Fibroblast of lung (primary cell): Measurements from ENCODE around the gene ZNG1C. TPM values are rescaled to one million over a fixed set of nuclear protein-coding genes. Genes with fewer than 3 reads are reported as not detected.
"Not testable (repeated sequence)": the region's sequence is repeated elsewhere in the genome, so short reads cannot be mapped to it uniquely, and the experiment has no call there.

ENCODE experiments used
- DNase-seq, 2 donors: peaks; one replicate each; pipeline versions ENCODE4 v3.0.0 to v3.0.0-alpha.2; 2010; ENCODE audit warnings: low read depth in 2 of 2
- H2AFZ ChIP-seq: 2 replicates; pipeline ENCODE4 v1.5.1; 2012; ENCODE audit warnings: low read length, control low read depth, inconsistent platforms
- H3K27ac ChIP-seq: 2 replicates; pipeline ENCODE4 v1.5.1; 2011; ENCODE audit warnings: low read length, control low read depth; ENCODE audit not compliant: insufficient read depth
- H3K27me3 ChIP-seq: 2 replicates; pipeline ENCODE4 v1.5.1; 2011; ENCODE audit warnings: mild to moderate bottlenecking, low read length; ENCODE audit not compliant: control insufficient read depth, insufficient read depth
- H3K36me3 ChIP-seq: 2 replicates; pipeline ENCODE4 v1.5.1; 2011; ENCODE audit warnings: low read length; ENCODE audit not compliant: control insufficient read depth, insufficient read depth
- H3K4me1 ChIP-seq: 2 replicates; pipeline ENCODE4 v1.5.1; 2011; ENCODE audit warnings: low read length; ENCODE audit not compliant: control insufficient read depth, insufficient read depth; ENCODE audit errors: extremely low read depth
- H3K4me2 ChIP-seq: 2 replicates; pipeline ENCODE4 v1.5.1; 2011; ENCODE audit warnings: low read length, control low read depth; ENCODE audit not compliant: insufficient read depth; ENCODE audit errors: extremely low read depth
- H3K4me3 ChIP-seq, 4 experiments: fragments of 200-600 bp in 1 of 4; sonication (generic) in 1 of 4; replicated peaks in 1 of 4; 2 replicates each; pipeline ENCODE4 v1.5.1; 2011 to 2016; ENCODE audit warnings: low read length in 4 of 4, low read depth in 3 of 4, mild to moderate bottlenecking in 3 of 4, control low read depth in 2 of 4, inconsistent platforms in 1 of 4, mixed read lengths in 1 of 4; ENCODE audit not compliant: insufficient read depth in 1 of 4; ENCODE audit errors: control extremely low read depth in 1 of 4
- H3K79me2 ChIP-seq: 2 replicates; pipeline ENCODE4 v1.5.1; 2012; ENCODE audit warnings: mild to moderate bottlenecking, low read length, inconsistent platforms; ENCODE audit not compliant: control insufficient read depth, insufficient read depth
- H3K9ac ChIP-seq: 2 replicates; pipeline ENCODE4 v1.5.1; 2011; ENCODE audit warnings: mild to moderate bottlenecking, low read length, control low read depth; ENCODE audit not compliant: insufficient read depth
- H3K9me3 ChIP-seq: 2 replicates; pipeline ENCODE4 v1.5.1; 2012; ENCODE audit warnings: low read depth, low read length; ENCODE audit not compliant: control insufficient read depth, insufficient read depth
- H4K20me1 ChIP-seq: 2 replicates; pipeline ENCODE4 v1.5.1; 2011; ENCODE audit warnings: low read length; ENCODE audit not compliant: control insufficient read depth, insufficient read depth; ENCODE audit errors: extremely low read depth
- polyA plus RNA-seq, 2 donors: library from polyadenylated mRNA; depleted of rRNA in 1 of 2; stranded (reverse) in 1 of 2; unstranded in 1 of 2; fragments of >200 nt; gene quantifications; 2 replicates each; pipeline ENCODE4 v1.2.1, GENCODE V29; 2011 to 2012; ENCODE audit warnings: missing spikeins in 1 of 2
- total RNA-seq: library from RNA; depleted of rRNA; stranded (reverse); fragments of >200 nt; gene quantifications from 2 replicates; pipeline ENCODE4 v1.2.1, GENCODE V29; 2014

ZNG1C gene
- total and polyA plus RNA-seq, 2 donors (not counting 1 experiment from before 2014, with no cell fraction given), result 15.9 to 26.1 TPM

- H3K4me3 ChIP-seq, H3K9me3 ChIP-seq, DNase-seq, H3K27me3 ChIP-seq, H4K20me1 ChIP-seq, H3K79me2 ChIP-seq, H3K4me2 ChIP-seq, H3K9ac ChIP-seq, H2AFZ ChIP-seq, H3K4me1 ChIP-seq, H3K36me3 ChIP-seq, H3K27ac ChIP-seq: not testable (repeated sequence)
These were observed 64.0 kb downstream of the ZNG1C start for GRCh38 chr9:68305680-68306285.

- not testable (repeated sequence) for H2AFZ ChIP-seq, H3K27ac ChIP-seq, H3K27me3 ChIP-seq, DNase-seq, H3K4me3 ChIP-seq, H3K9me3 ChIP-seq, H3K36me3 ChIP-seq, H4K20me1 ChIP-seq, H3K79me2 ChIP-seq, H3K4me2 ChIP-seq, H3K9ac ChIP-seq, H3K4me1 ChIP-seq
These were observed 64.7 kb downstream of the ZNG1C start for GRCh38 chr9:68306391-68306964.

- H3K4me2 ChIP-seq, H3K9ac ChIP-seq, H3K9me3 ChIP-seq, H3K27me3 ChIP-seq, H3K36me3 ChIP-seq, H3K4me1 ChIP-seq, H3K4me3 ChIP-seq, H3K79me2 ChIP-seq, DNase-seq, H3K27ac ChIP-seq, H2AFZ ChIP-seq, H4K20me1 ChIP-seq: not testable (repeated sequence)
These were observed 65.3 kb downstream of the ZNG1C start for GRCh38 chr9:68307127-68307526.

GRCh38 chr9:68307654-68308053 lies 65.9 kb downstream of the ZNG1C start:
- H3K4me2 ChIP-seq, H3K9ac ChIP-seq, DNase-seq, H3K4me3 ChIP-seq, H3K36me3 ChIP-seq, H3K9me3 ChIP-seq, H4K20me1 ChIP-seq, H3K27ac ChIP-seq, H2AFZ ChIP-seq, H3K4me1 ChIP-seq, H3K79me2 ChIP-seq, H3K27me3 ChIP-seq: not testable (repeated sequence)

DNA sequence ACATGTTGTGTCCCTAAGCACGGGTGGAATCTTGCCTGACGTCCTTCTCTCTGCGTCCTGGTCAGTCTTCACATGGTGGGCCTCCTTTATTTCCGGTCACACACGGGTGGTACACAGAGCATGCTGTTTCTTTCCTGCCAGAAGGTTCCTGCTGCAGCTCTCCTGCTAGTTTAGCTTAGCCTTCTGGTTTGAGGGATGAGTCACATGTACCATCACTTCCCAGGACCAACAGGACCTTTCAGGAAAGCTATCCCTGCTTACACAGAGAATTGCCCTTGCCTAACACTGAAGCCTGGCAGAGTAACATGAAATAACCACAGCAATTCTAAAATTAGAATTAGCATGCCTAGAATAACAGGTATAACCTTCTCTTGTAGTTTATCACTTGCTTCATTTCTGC lies 69.4 kb downstream of the ZNG1C start:
- H3K27ac ChIP-seq, H3K79me2 ChIP-seq, H2AFZ ChIP-seq, H4K20me1 ChIP-seq, H3K4me2 ChIP-seq, H3K4me3 ChIP-seq, H3K4me1 ChIP-seq, H3K9ac ChIP-seq, H3K36me3 ChIP-seq, H3K9me3 ChIP-seq, DNase-seq, H3K27me3 ChIP-seq: not testable (repeated sequence)

DNA sequence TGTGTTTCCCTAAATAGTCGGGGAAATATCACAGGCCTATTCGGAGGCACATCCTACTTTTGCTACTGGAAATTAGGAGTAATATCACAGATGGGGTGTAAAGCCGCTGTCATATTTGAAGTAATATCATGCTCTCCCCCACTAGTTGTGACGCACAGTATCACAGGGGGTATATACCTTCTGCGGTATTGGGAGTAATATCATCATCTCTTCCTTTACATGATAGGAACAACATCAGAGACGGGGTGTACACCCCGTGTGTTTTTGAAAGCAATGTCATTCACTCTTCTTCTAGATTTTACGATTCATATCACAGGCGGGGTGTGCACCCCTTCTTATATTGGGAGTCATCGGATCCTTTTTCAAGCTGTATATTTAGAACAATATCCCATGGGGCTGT lies 76.4 kb downstream of the ZNG1C start:
- H3K27me3 ChIP-seq, result not testable (repeated sequence)

DNA sequence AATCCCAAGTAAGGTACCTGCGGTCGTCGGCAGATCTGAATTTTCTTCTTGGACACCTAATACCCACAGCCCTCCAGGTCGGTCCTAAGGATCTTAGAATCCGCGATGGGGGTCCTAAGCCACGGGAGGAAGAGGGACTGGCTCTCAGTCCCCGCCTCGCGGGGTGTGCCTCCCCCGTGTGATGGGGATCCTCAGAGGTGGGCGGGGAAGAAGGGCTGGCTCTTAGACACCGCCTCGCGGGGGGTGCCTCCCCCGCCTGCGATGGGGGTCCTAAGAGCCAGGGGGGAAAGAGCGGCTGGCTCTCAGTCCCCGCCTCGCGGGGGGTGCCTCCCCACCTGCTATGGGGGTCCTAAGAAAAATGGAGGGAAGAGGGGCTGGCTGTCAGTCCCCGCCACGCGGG lies 82.0 kb downstream of the ZNG1C start:
- H3K36me3 ChIP-seq, DNase-seq, H3K9ac ChIP-seq, H3K4me2 ChIP-seq, H3K9me3 ChIP-seq, H2AFZ ChIP-seq, H4K20me1 ChIP-seq, H3K4me1 ChIP-seq, H3K4me3 ChIP-seq, H3K27me3 ChIP-seq, H3K79me2 ChIP-seq, H3K27ac ChIP-seq: not testable (repeated sequence)

More for the DNA sequence above, 76.4 kb downstream of the ZNG1C start:
- H3K4me3 ChIP-seq, H3K4me2 ChIP-seq, H3K9me3 ChIP-seq, H3K79me2 ChIP-seq, H3K36me3 ChIP-seq, H4K20me1 ChIP-seq, H3K27ac ChIP-seq, H3K9ac ChIP-seq, H2AFZ ChIP-seq, DNase-seq, H3K4me1 ChIP-seq: not testable (repeated sequence)
